Natural killer cell (primary cell): ENCODE results near the gene MAFG. TPM values are rescaled to one million over a fixed set of nuclear protein-coding genes. Genes with fewer than 3 reads are reported as not detected.

Experiments used
- ATAC-seq, 3 donors: fragments of 150-1000 bp in 2 of 3; fragments of 200-7000 bp in 1 of 3; cut with Tn5 transposase; 1 replicate in 1 of 3; 2 replicates in 2 of 3; pipeline ENCODE4 v1.10.0; 2021; ENCODE audit warnings: mild to moderate bottlenecking in 2 of 3, moderate library complexity in 2 of 3
- DNase-seq, 2 donors: peaks; one replicate each; pipeline versions ENCODE4 v3.0.0 to v3.0.0-alpha.2; 2013 to 2021; ENCODE audit warnings: mixed read lengths in 1 of 2
- H3K27ac ChIP-seq: one replicate; pipeline ENCODE4 v1.5.1; 2013; ENCODE audit warnings: mild to moderate bottlenecking, low read length
- H3K27me3 ChIP-seq: one replicate; pipeline ENCODE4 v1.6.1; 2013; ENCODE audit warnings: low read length; ENCODE audit not compliant: control insufficient read depth, insufficient read depth
- H3K36me3 ChIP-seq: one replicate; pipeline ENCODE4 v1.6.1; 2013; ENCODE audit warnings: low read length; ENCODE audit not compliant: control insufficient read depth, insufficient read depth
- H3K4me1 ChIP-seq: one replicate; pipeline ENCODE4 v1.6.1; 2013; ENCODE audit warnings: low read length; ENCODE audit not compliant: control insufficient read depth, insufficient read depth
- H3K4me3 ChIP-seq: one replicate; pipeline ENCODE4 v1.5.1; 2013; ENCODE audit warnings: low read length
- H3K9me3 ChIP-seq: one replicate; pipeline ENCODE4 v1.6.1; 2013; ENCODE audit warnings: low read length; ENCODE audit not compliant: control insufficient read depth, insufficient read depth
- H3K27ac Mint-ChIP-seq, 2 donors: one replicate each; pipeline ENCODE4 v1.8.0; 2022; ENCODE audit warnings: mild to moderate bottlenecking in 2 of 2, mixed read lengths in 2 of 2, moderate library complexity in 1 of 2
- H3K27me3 Mint-ChIP-seq, 2 donors: one replicate each; pipeline ENCODE4 v1.8.0; 2022; ENCODE audit warnings: low read depth in 2 of 2, mixed read lengths in 2 of 2
- H3K36me3 Mint-ChIP-seq: one replicate; pipeline ENCODE4 v1.8.0; 2022; ENCODE audit warnings: mixed read lengths
- H3K4me1 Mint-ChIP-seq, 2 donors: one replicate each; pipeline ENCODE4 v1.8.0; 2022; ENCODE audit warnings: mixed read lengths in 2 of 2
- H3K4me3 Mint-ChIP-seq: one replicate; pipeline ENCODE4 v1.8.0; 2022; ENCODE audit warnings: mild to moderate bottlenecking, moderate library complexity, mixed read lengths
- H3K9me3 Mint-ChIP-seq, 2 donors: one replicate each; pipeline ENCODE4 v1.8.0; 2022; ENCODE audit warnings: mixed read lengths in 2 of 2
- CTCF ChIP-seq: fragments of 200-600 bp; IDR thresholded peaks from one replicate; pipeline ENCODE4 v1.8.0; 2022; ENCODE audit warnings: antibody characterized with exemption
- WGBS: methylation state at CpG from one replicate; pipeline ENCODE4 v1.1.7; 2013; ENCODE audit warnings: missing lambda C conversion rate; ENCODE audit not compliant: insufficient coverage; 5-methylcytosine and 5-hydroxymethylcytosine counted together
- intact Hi-C: fragments of 100-400 bp; cut with micrococcal nuclease; formaldehyde crosslinking; loops from one replicate; pipeline ENCODE4 v1.14.2; 2022
- total RNA-seq, 4 donors: library from RNA; stranded (reverse); fragments of 120-200 nt in 1 of 4; gene quantifications; one replicate each; pipeline versions ENCODE4 v1.2.3 to v1.2.4, GENCODE V29; 2013 to 2022

MAFG gene
- total RNA-seq, 3 donors from 2014 or later (not counting 1 experiment from before 2014, with no cell fraction given), result 11.9 to 14.6 (median 13.2) TPM

DNA sequence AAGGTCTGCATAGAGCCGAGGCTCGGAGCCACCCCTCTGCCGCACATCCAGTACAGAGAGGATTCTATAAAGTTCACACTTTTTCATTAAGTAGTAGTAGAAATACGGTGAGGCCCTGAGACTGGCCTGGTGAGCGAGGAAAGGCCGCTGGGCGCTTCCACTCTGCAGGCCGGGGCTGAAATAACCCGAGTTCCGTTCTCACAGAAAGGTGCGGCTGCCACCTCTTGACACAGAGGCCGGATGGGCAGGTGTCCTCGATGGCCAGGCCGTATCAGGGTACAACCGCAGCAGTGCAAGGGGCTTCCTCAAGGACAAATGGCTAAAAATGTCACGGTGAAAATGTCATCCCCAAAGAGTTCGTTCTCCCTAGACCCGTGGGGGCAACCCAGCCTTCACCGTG lies 15.6 kb downstream of the MAFG start:
- Mint-ChIP-seq H3K27me3 (no peaks in the 10 kb centered on the region), H3K4me3 (peak overlapping the region; percentile 72), H3K27ac (peak overlapping the region in 1 of 2 donors; percentile 71), H3K36me3 (no peaks in the 10 kb centered on the region), H3K9me3 (no peaks in the 10 kb centered on the region), H3K4me1 (peaks cover 15 to 35% of the 10 kb centered on the region in 2 donors)
- Histone ChIP-seq H3K27ac (peak overlapping the region; percentile 48), H3K4me3 (no peak overlapping the region), H3K27me3 (no peaks in the 10 kb centered on the region), H3K36me3 (peaks cover 57% of the 10 kb centered on the region), H3K9me3 (no peaks in the 10 kb centered on the region), H3K4me1 (peaks cover 31% of the 10 kb centered on the region)
- no peak for DNase-seq
- no peak for TF ChIP-seq CTCF
- intact Hi-C loops, result no loop called here
- 85% methylated on average over 19 of the region's 19 CpGs for WGBS
- no peak for ATAC-seq

DNA sequence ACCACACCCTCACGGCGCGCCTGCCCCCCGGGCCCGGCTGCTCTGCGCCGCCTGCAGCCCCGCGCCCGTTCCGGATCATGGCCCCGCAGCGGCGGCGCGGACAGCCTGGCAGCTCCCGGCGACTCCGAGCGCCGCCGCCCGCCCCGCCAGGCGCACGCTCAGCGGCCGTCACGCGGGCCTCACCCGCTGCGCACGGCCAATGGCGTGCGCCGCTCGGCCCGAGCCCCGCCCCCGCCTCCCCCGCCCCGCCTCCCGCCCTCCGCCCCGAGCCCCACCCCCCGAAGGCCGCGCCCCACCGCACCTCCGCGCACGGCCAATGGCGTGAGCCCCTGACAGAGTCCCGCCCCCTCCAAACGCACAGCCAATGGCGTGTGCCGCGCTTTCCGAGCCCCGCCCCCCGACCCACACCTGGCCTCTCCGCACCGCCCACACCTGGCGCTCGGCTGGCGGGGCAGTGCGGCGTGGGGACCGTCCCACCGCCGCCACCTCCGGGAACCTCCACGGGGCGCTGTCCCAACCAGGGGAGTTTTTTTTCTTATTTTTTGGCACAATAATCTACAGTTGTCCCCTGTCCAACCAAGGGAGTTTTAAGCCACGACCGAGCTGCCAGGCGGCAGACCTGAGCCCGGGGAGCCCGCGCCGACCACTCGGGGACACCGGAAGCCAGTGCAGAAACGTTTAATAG lies 16.1 kb downstream of the MAFG start, which contains the start of gene PCYT2:
Gene PCYT2 (minus strand): TSS at position 123 of the 685 bp plus-strand sequence. CDS start 44 bp downstream, at position 79.
- 4% methylated on average over 84 of the region's 84 CpGs for WGBS
- ATAC-seq (peak; percentile 92 to 97 (median 93)), DNase-seq (peak; percentile 83 to 96)
- no peaks in the 10 kb centered on the region for H3K9me3 ChIP-seq
- Mint-ChIP-seq H3K4me1 (peaks cover 11 to 30% of the 10 kb centered on the region in 2 donors), H3K27me3 (no peaks in the 10 kb centered on the region), H3K27ac (peak within 1 kb of the TSS in 1 of 2 donors; percentile 71), H3K4me3 (peak within 1 kb of the TSS; percentile 89), H3K9me3 (no peaks in the 10 kb centered on the region), H3K36me3 (no peaks in the 10 kb centered on the region)
- H3K4me1 ChIP-seq, result peaks cover 25% of the 10 kb centered on the region
- peaks cover 60% of the 10 kb centered on the region for H3K36me3 ChIP-seq
- peak within 1 kb of the TSS; percentile 51 for H3K4me3 ChIP-seq
- intact Hi-C loops, result no loop called here
- peak within 1 kb of the TSS; percentile 48 for H3K27ac ChIP-seq
- H3K27me3 ChIP-seq, result no peaks in the 10 kb centered on the region
- TF ChIP-seq CTCF, result no peak

- peaks cover 7 to 25% of the 10 kb centered on the region in 2 donors for H3K4me1 Mint-ChIP-seq
- no peaks in the 10 kb centered on the region for H3K27me3 Mint-ChIP-seq
- H3K9me3 ChIP-seq, result no peaks in the 10 kb centered on the region
- H3K36me3 ChIP-seq, result peaks cover 60% of the 10 kb centered on the region
- peak overlapping the region in 1 of 2 donors; percentile 24 for H3K27ac Mint-ChIP-seq
- H3K4me3 ChIP-seq, result peak overlapping the region; percentile 51
- H3K27ac ChIP-seq, result no peak overlapping the region
- H3K27me3 ChIP-seq, result no peaks in the 10 kb centered on the region
- DNase-seq, result no peak
- WGBS, result under 1% methylated on average over 55 of the region's 55 CpGs
- intact Hi-C loops, result no loop called here
- H3K36me3 Mint-ChIP-seq, result no peaks in the 10 kb centered on the region
- H3K9me3 Mint-ChIP-seq, result no peaks in the 10 kb centered on the region
- H3K4me1 ChIP-seq, result peaks cover 22% of the 10 kb centered on the region
- peak overlapping the region; percentile 89 for H3K4me3 Mint-ChIP-seq
- no peak for TF ChIP-seq CTCF
- peak in 1 of 3 donors; percentile 48 for ATAC-seq
Measured at GRCh38 chr17:81910840-81911276, 16.7 kb downstream of the MAFG start.
